Activated CD8-positive, alpha-beta memory T cell treated with anti-CD3 and anti-CD28 coated beads for 36 hours (primary cell): ENCODE data around the gene ARL5C. TPM values are rescaled to one million over a fixed set of nuclear protein-coding genes. Genes with fewer than 3 reads are reported as not detected.

Experiments used
- CTCF ChIA-PET: fragments of 350-600 bp; sonication (Branson Sonifier 250); formaldehyde crosslinking; loops from one replicate; lab custom pipeline; 2021; ENCODE audit warnings: antibody characterized with exemption; lab: Charles Lee
- POLR2A ChIA-PET: fragments of 350-600 bp; sonication (Branson Sonifier 250); formaldehyde crosslinking; loops from one replicate; lab custom pipeline; 2021; ENCODE audit warnings: antibody characterized with exemption; lab: Charles Lee
- total RNA-seq, 2 experiments: library from RNA; stranded (reverse); gene quantifications; one replicate each; pipeline ENCODE4 v1.2.3, GENCODE V29; 2021

ARL5C gene
- total RNA-seq = not detected

GRCh38 chr17:39165841-39166349, at the start of gene ARL5C:
Gene ARL5C, minus strand, starts transcription at chr17:39166161. Its CDS starts 401 bp downstream, at chr17:39165760.
- CTCF ChIA-PET = interaction anchor here (0.6 to 4.1 kb wide), 8 partner anchors 9 to 197 kb away, joined by 4 to 64 read pairs (median 4); partner anchors contain the start of genes PLXDC1 and RPL19
- POLR2A ChIA-PET = no interaction called here

GRCh38 chr17:39213852-39214251, 47.9 kb upstream of the ARL5C start:
- POLR2A ChIA-PET = no interaction called here
- CTCF ChIA-PET = no interaction called here

- ChIA-PET CTCF (no interaction called here), POLR2A (no interaction called here)
These were observed 47.0 kb upstream of the ARL5C start for GRCh38 chr17:39212841-39213480.

- POLR2A ChIA-PET = no interaction called here
- CTCF ChIA-PET = interaction anchor here (0.6 to 1.4 kb wide), 2 partner anchors 11 to 32 kb away, joined by 4 to 5 read pairs; no protein-coding TSS in a partner anchor
These were observed 46.3 kb upstream of the ARL5C start for GRCh38 chr17:39212195-39212810.

- POLR2A ChIA-PET = interaction anchor here (1.8 kb wide), 1 partner anchor 10 kb away, joined by 7 read pairs; the partner anchor contains the start of gene RPL19
- CTCF ChIA-PET = interaction anchor here (10.6 kb wide), 1 partner anchor 26 kb away, joined by 205 read pairs; no protein-coding TSS in a partner anchor
These were observed 44.1 kb upstream of the ARL5C start for GRCh38 chr17:39210093-39210434.

DNA sequence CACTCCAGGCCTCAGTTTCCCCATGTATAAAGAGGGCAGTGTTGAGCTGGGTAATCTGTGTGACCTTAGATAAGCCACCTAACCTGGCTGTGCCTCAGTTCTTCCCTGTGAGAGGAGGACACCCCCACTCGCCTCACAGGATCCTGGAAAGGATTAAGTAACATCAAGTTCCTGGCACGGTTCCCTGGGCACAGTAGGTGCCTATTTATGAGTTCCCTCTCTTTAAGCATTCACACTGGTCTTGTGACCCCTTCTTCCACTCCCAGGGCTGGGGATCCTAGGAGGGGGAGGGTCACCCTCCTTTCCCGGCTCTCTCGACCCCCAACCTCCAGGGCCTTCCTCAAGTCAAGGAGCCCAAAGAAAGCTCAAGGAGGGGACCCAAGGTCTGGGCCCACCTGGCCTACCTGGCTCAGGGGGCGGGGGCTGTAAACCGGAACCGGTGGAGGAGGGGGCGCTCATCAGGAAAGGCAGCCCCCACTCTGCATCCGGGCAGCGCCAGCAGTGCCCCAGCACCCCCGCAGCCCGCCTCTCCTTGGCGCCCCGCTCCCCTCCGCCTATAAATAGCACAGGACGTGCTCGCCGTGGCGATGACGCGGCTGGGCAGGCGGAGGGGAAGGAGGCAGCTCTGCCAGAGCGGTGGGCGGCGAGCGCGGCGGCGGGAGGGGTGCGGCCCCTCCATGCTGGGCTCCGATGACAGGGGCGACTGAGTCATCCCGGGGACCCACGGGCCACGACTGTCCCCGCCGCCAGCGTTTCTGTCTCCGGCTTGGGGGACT, 43.5 kb upstream of the ARL5C start:
- ChIA-PET POLR2A (interaction anchor here (1.8 kb wide), 1 partner anchor 10 kb away, joined by 7 read pairs; the partner anchor contains the start of gene RPL19), CTCF (interaction anchor here (1.1 to 10.6 kb wide), 3 partner anchors 27 to 45 kb away, joined by 4 to 205 read pairs (median 65); no protein-coding TSS in a partner anchor)

GRCh38 chr17:39208893-39209292, 42.9 kb upstream of the ARL5C start:
- POLR2A ChIA-PET = interaction anchor here (1.8 kb wide), 1 partner anchor 9 kb away, joined by 7 read pairs; the partner anchor contains the start of gene RPL19

DNA sequence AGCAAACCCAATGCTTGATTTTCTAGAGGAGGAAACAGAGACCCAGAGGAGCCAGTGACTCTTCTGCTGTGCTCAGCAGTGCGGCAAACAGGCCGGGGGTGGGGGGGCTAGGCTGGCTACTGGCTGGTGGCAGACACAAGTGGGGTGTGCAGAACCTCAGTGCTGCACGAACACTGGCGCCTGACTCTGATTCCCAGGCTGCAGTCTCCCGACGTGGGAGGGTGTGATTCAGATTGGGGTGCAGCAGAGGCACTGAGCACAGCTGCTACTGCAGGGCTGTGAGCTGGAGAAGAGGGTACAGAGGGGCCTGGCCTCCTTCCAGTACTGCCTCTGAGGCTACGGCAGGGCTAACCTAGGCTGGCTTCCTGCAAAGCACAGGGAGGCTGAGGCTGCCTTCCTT, 42.2 kb upstream of the ARL5C start:
- ChIA-PET CTCF (interaction anchor here (2.0 to 10.6 kb wide), 4 partner anchors 12 to 44 kb away, joined by 6 to 205 read pairs (median 36); no protein-coding TSS in a partner anchor), POLR2A (no interaction called here)

More at GRCh38 chr17:39208893-39209292, 42.9 kb upstream of the ARL5C start:
- CTCF ChIA-PET = interaction anchor here (1.1 to 10.6 kb wide), 3 partner anchors 27 to 44 kb away, joined by 4 to 205 read pairs (median 65); no protein-coding TSS in a partner anchor

GRCh38 chr17:39205112-39205526, 39.2 kb upstream of the ARL5C start:
- POLR2A ChIA-PET = interaction anchor here (0.6 to 1.6 kb wide), 3 partner anchors 30 to 247 kb away, joined by 3 read pairs; no protein-coding TSS in a partner anchor
- CTCF ChIA-PET = interaction anchor here (0.6 to 10.6 kb wide), 3 partner anchors 31 to 60 kb away, joined by 3 to 205 read pairs (median 65); no protein-coding TSS in a partner anchor

GRCh38 chr17:39204245-39204644, 38.3 kb upstream of the ARL5C start:
- POLR2A ChIA-PET = no interaction called here
- CTCF ChIA-PET = interaction anchor here (1.0 to 10.6 kb wide), 2 partner anchors 32 to 40 kb away, joined by 3 to 205 read pairs; no protein-coding TSS in a partner anchor

DNA sequence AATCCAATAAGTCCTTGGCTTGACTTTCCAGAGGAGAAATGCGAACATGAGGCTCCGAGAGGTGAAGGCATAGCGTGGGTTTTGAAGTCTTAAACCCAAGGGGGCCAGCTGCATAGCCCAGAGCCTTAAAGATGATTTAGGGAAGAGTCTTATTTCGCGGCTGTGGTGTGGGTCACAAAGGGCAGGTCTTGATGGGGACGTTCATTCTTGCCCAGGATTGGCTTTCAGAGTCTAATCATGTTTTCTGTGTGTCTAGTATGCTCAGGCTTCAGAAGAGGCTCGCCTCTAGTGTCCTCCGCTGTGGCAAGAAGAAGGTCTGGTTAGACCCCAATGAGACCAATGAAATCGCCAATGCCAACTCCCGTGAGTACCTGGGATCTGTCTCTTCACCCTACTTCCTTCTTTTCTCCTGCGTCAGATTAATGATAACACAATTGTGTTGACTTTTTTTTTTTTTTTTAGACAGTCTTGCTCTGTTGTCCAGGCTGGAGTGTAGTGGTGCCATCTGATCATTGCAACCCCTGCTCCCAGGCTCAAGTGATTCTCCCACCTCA, 35.1 kb upstream of the ARL5C start:
- CTCF ChIA-PET = interaction anchor here (0.7 to 10.6 kb wide), 3 partner anchors 11 to 35 kb away, joined by 5 to 205 read pairs (median 6); no protein-coding TSS in a partner anchor
- POLR2A ChIA-PET = interaction anchor here (0.9 kb wide), 1 partner anchor 330 kb away, joined by 3 read pairs; the partner anchor contains the start of gene LASP1

DNA sequence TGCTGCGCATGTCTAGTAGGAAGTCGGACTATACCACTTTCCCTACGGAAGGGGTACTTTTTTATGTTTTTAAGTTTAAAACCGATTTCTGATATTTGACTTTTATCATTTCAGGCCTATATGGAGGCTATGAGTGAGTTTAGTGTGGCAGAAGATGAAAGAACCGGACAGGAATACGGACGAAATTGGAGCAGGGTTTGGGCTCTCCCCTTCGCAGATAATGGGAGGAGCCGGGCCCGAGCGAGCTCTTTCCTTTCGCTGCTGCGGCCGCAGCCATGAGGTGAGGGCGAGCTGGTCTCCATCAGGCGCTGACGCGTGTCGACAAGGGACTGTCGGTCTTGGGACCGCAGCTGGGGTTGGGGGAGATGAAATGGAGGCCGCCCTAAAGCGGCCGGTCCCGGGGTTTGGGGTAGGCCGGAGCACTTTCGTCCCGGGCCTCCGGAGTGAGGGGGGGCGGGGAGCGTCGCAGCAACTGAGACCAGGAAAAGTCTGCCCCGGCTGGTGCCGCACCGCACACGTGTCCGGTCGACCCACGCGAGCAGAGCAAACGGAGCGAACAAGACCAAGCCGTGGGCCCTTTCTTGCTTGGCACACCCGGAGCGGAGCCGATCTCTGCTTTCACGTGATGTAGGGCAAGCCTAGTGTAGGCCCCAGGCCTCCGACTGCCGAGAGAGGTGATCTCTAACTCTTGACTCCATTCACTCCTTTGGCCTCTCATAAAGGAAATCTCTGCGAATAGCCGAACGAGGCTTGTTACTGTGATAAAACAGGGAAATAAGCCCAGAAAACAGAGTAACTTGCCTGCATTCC, 34.3 kb upstream of the ARL5C start, which contains the start of gene RPL19:
RPL19 (plus strand) TSS at position 214 of the 810 bp plus-strand sequence; CDS start at position 276, 62 bp downstream.
- CTCF ChIA-PET = interaction anchor here (1.0 to 2.6 kb wide), 8 partner anchors 8 to 217 kb away, joined by 3 to 13 read pairs (median 4); partner anchors contain the start of gene ARL5C
- POLR2A ChIA-PET = interaction anchor here (0.6 to 2.0 kb wide), 8 partner anchors 9 to 448 kb away, joined by 3 to 8 read pairs (median 5); no protein-coding TSS in a partner anchor

- ChIA-PET POLR2A (interaction anchor here (0.6 to 2.0 kb wide), 7 partner anchors 10 to 448 kb away, joined by 3 to 8 read pairs (median 6); no protein-coding TSS in a partner anchor), CTCF (interaction anchor here (0.7 to 2.6 kb wide), 9 partner anchors 8 to 216 kb away, joined by 3 to 13 read pairs (median 4); partner anchors contain the start of gene ARL5C)
These were observed 33.8 kb upstream of the ARL5C start for GRCh38 chr17:39199820-39200069.

DNA sequence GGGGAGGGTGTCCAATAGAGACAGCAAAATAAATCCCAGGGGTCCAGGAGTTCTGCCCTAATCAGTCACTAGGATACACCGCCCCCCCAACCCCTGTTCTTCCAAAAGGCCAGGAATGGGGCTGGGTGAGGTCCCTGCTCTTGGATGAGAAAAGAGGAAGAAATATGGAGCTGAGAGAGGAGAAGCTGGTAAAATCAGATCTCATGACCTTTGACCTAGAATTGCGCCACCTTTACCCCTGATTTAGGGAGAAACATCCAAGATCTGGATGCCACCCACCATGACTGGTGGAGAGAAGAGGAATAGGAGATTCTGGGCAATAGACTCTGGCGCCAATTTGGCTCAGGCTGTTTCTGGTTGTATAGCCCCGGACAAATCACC, 32.2 kb upstream of the ARL5C start:
- POLR2A ChIA-PET = no interaction called here
- CTCF ChIA-PET = interaction anchor here (0.6 to 2.6 kb wide), 3 partner anchors 33 to 267 kb away, joined by 3 to 13 read pairs (median 5); partner anchors contain the start of gene ARL5C

DNA sequence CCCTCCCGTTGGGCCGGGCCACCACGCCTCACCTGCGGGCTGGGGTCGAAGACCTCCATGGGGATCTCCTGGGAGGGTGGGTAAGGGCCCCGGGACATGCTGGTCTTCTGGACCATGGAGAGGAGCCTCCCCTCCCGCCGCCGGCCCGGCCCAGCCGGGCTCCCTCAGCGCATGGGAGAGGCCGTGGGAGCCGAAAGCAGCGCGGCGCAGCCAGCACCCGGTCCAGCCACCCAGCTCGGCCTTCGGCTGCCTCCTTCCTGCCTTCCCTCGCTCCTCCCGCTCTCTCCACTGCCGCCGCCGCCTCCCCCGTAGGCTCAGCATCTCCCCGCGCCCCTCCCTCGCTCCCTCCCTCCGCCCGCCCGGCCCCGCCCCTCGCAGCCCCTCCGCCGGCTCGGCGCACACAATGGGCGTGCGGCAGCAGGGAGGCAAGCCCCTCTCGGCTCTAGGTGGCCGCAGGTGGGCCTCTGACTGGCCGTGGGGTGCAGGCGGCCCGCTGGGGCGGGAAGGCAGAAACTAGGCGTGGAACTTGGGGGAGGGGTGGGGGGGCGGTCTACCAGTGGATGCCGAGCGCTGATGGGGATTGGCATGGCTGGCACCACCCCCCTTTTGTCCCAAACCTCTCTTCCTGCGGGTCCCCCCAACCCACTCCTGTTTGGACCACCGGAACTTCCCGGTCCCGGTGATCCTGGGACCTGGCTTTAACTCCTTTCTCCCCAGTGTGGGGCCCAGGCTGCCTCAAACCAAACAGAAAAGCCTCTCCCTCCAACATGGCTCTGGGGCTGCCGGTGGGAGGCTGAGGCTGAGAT, 31.6 kb upstream of the ARL5C start, which contains the start of gene CACNB1:
CACNB1 (minus strand) TSS at position 290 of the 806 bp plus-strand sequence; CDS start at position 116, 174 bp downstream.
- POLR2A ChIA-PET = no interaction called here
- CTCF ChIA-PET = no interaction called here

- CTCF ChIA-PET = interaction anchor here (2.0 to 2.3 kb wide), 2 partner anchors 14 to 32 kb away, joined by 5 to 6 read pairs; no protein-coding TSS in a partner anchor
These were observed 30.9 kb upstream of the ARL5C start for GRCh38 chr17:39196808-39197291.

More at GRCh38 chr17:39196808-39197291, 30.9 kb upstream of the ARL5C start:
- POLR2A ChIA-PET = no interaction called here
